Left hindlimb (tissue), 1 donor: ENCODE data around the gene LAT.
"Not testable (repeated sequence)": the region's sequence is repeated elsewhere in the genome, so short reads cannot be mapped to it uniquely, and the experiment has no call there.

ENCODE experiments used
- DNase-seq: peaks from one replicate; pipeline ENCODE4 v3.0.0-alpha.2; 2018

Gene LAT

GRCh38 chr16:28984619-28985135 lies at the start of gene LAT:
Gene LAT (plus strand): TSS chr16:28985052. CDS start chr16:28985418, 366 bp downstream.
- no peak for DNase-seq

DNA sequence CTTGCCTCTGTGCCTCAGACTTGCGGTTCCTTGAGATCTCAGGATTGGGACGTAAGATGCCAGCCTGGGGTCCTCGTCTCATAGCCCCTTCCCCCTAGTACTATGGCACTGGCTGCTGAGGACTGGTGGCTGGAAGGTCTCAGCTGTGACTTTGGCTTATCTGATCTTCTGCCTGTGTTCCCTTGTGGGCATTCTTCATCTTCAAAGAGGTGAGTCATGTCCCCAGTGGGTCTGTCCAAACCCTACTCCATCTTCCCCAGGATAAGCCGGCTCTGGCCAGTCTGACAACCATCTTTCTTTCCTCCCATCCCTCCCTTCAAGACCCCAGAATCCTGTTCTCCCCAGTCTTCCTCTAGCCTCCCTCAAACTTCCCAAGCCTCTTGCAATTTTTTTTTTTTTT lies 49.5 kb upstream of the LAT start:
- no peak for DNase-seq

DNA sequence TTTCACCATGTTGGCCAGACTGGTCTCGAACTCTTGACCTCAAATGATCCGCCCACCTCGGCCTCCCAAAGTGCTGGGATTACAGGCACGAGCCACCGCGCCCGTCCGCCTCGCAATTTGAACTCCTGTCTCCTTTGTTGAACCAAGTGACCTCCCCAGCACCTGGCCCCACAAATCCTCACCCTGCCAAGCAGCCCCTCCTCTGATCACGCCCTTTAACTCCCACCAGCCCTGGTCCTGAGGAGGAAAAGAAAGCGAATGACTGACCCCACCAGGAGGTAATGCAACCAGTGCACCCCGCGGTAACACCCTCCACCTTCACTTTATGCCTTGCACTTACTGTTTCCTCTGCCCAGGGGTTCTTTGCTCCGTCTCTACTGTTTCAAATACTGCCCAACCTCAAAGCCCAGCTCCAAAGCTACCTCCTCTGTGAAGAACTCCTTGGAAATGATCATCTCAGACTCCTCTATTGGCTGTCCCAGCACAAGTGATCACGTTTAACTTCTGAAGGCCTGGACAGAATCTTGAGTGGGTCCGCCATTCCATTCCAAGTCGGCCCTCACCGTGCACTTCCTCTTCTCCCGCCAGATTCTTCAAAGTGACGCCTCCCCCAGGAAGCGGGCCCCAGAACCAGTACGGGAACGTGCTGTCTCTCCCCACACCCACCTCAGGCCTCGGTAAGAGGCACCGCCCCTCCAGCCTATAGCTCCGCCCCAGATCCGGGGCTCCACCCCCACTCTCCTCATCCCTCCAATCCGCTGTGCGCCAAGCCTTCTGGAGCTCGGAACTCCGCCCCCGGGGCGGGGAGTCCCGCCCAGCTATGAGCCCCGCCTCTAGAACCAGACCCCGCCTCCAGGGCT lies 48.7 kb upstream of the LAT start:
- peak; percentile 82 for DNase-seq

DNA sequence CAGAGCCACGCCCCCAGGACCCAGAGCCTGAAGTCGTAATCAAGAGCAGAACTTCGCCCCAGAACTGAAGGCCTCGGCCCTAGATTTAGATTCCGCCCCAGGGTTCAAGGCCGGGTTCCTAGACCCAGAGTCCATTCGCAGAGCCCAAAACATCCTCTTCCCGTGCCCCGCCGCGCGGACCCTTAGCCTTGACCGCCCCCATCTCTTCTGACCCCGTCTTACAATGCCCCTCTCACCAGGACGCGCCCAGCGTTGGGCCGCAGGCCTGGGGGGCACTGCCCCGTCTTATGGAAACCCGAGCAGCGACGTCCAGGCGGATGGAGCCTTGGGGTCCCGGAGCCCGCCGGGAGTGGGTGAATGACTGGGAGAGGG lies 48.1 kb upstream of the LAT start:
- no peak for DNase-seq

DNA sequence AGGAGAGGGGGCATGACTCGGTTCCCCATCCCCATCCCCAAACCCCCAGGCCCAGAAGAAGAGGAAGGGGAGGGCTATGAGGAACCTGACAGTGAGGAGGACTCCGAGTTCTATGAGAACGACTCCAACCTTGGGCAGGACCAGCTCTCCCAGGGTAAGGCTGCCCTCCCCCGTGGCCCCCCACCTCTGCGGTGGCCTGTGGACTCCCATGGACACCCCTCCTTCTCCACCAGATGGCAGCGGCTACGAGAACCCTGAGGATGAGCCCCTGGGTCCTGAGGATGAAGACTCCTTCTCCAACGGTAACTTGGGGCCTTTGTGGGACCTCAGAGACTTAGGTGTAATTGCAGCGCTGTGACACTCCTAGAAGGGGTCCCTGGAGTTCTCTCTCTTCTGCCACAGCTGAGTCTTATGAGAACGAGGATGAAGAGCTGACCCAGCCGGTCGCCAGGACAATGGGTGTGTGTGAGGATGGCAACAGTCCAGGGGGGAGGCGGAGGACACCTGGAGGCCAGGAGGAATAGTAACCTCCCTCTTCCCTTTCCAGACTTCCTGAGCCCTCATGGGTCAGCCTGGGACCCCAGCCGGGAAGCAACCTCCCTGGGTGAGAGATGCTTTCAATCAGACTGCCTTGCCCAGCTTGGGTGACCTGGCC lies 47.5 kb upstream of the LAT start:
- no peak for DNase-seq

- no peak for DNase-seq
Observed at GRCh38 chr16:28938721-28939120, 46.1 kb upstream of the LAT start.

- DNase-seq, result not testable (repeated sequence)
Observed at GRCh38 chr16:28939825-28940224, 45.0 kb upstream of the LAT start.

DNA sequence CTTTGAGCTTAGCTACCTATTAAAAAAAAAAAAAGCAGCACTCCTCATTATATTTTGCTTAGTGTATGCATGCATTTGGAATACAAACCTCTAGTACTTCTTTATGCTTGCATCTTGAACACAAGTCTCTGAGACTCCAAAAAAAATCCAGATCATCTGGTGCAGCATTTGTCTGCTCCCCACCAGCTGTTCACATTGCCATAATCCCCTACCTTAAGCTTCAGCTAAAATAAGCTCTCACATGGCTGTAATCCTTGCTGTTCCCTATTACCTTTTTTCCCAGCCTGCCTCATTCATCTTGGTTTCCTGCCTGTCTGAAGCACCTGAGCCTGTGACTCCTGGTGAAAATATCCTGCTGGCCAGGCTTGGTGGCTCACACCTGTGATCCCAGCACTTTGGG lies 41.6 kb upstream of the LAT start:
- DNase-seq, result no peak

GRCh38 chr16:28946681-28947080 lies 38.2 kb upstream of the LAT start:
- DNase-seq, result no peak

DNA sequence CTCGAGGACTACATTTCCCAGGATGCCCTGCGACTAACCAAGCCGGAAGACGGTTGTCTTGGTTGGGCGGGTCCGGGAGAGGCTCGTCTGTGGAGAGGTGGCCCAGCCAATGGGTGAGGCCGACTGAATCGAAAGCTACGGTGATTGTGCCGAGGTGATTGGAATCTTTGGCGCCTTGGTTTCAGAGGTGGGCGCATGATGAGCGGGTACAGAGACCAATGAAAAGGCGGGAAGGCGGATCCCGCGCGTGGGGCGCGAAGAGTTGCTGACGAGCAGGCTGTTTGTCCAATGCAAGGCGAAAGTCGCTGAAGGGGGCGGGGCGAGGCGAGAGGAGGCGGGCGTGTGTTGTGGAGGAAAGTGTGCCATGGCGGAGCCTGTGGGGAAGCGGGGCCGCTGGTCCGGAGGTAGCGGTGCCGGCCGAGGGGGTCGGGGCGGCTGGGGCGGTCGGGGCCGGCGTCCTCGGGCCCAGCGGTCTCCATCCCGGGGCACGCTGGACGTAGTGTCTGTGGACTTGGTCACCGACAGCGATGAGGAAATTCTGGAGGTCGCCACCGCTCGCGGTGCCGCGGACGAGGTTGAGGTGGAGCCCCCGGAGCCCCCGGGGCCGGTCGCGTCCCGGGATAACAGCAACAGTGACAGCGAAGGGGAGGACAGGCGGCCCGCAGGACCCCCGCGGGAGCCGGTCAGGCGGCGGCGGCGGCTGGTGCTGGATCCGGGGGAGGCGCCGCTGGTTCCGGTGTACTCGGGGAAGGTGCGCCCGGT lies 34.0 kb upstream of the LAT start, which contains the start of gene NFATC2IP:
Gene NFATC2IP (plus strand): TSS at position 290 of the 762 bp plus-strand sequence. CDS start 75 bp downstream, at position 365.
- peak; percentile 100 for DNase-seq

GRCh38 chr16:28951410-28951943 lies 33.4 kb upstream of the LAT start:
- no peak for DNase-seq

GRCh38 chr16:28958216-28958615 lies 26.6 kb upstream of the LAT start:
- no peak for DNase-seq

GRCh38 chr16:28958836-28959235 lies 26.0 kb upstream of the LAT start:
- DNase-seq, result no peak

- DNase-seq, result no peak
Observed at GRCh38 chr16:28964072-28964471, 20.8 kb upstream of the LAT start.

GRCh38 chr16:28964496-28964895 lies 20.4 kb upstream of the LAT start:
- DNase-seq, result no peak

DNA sequence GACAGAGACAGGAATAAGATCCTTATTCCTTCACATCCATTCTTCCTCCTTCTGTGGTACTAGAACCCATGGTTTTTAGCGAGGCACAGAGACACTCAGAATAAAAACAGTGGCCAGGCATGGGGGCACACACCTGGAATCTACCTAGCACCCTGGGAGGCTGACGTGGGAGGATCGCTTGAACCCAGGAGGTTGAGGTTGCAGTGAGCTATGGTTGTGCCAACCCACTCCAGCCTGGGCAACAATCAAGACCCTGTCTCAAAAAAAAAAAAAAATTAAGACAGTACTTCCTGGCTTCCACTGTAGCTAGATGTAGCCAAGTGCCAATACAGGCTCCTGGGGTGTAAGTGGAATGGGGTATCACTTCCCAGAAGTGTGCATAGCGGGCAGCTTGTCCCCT lies 17.7 kb upstream of the LAT start:
- no peak for DNase-seq

- DNase-seq, result not testable (repeated sequence)
Observed at GRCh38 chr16:28969696-28970095, 15.2 kb upstream of the LAT start.

DNA sequence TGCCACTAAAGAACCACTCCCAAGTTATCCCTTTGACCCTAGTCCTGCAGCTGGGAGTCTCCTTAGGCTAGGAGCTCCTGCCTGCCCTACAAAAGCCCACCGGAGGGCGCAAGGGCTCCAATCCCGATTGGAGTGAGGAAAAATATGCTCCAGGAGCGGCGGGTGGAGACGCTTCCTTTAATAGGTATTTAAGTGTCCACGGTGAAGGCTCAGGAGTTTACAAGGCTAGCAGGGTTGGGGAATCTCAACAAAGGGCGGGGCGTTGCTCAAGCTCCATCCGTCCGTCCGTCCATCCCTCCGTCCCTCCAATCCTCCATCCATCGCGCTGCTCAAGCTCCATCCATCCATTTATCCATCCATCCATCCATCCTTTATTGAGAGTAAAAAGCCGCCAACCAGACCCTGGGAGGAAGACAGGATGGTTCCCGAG lies 10.8 kb upstream of the LAT start:
- peak; percentile 56 for DNase-seq

DNA sequence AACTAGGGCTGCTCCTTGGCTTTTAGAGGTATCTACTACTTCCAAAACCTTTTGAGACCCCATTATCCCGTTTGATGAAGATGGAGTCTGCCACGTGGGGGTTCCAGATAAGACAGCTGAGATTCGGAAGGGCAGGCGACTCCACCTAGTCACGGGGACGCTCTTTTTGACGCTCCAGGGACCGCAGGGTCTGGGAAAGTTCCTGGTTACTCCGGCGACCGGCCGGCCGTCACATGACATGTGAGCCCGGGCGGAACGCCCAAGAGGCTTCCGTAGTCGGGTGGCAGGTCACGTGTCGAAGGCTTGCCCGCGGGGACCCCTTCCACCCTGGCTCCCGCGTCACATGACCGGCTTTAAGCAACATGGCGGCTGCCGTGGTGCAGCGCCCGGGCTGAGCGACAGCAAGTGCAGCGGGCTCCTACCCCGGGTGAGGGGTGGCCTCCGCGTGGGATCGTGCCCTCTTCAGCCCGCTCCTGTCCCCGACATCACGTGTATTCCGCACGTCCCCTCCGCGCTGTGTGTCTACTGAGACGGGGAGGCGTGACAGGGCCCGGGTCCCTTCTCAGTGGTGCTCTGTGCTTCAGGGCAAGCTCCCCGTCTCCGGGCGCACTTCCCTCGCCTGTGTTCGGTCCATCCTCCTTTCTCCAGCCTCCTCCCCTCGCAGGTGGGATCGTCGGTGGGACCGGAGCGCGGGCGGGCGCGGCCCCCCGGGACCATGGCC lies 10.3 kb upstream of the LAT start, which contains the start of gene SPNS1:
Gene SPNS1 (plus strand): TSS at position 342 of the 721 bp plus-strand sequence. CDS start 374 bp downstream, at position 716.
- peak; percentile 98 for DNase-seq

DNA sequence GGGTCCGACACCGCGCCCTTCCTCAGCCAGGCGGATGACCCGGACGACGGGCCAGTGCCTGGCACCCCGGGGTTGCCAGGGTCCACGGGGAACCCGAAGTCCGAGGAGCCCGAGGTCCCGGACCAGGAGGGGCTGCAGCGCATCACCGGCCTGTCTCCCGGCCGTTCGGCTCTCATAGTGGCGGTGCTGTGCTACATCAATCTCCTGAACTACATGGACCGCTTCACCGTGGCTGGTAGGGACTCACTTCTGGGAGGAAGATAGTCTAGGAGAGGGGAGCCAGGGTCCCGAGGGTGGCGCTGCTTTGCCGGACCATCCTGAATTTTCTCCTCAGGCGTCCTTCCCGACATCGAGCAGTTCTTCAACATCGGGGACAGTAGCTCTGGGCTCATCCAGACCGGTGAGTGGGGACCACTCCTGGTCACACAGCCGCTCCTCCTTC lies 9.7 kb upstream of the LAT start:
- DNase-seq, result no peak

- DNase-seq, result no peak
Observed at GRCh38 chr16:28977703-28978662, 6.9 kb upstream of the LAT start.
